Measurements from ENCODE around the gene KCNT2. TPM values are rescaled to one million over a fixed set of nuclear protein-coding genes. Genes with fewer than 3 reads are reported as not detected.
"Not testable (repeated sequence)": the region's sequence is repeated elsewhere in the genome, so short reads cannot be mapped to it uniquely, and the experiment has no call there.

Gene KCNT2
- total RNA-seq, 1 experiment from 2014 or later = not detected

GRCh38 chr1:196640976-196641375 is 32.7 kb upstream of the KCNT2 start:
- Histone ChIP-seq H4K20me1 (ENCODE audit: insufficient read depth) (no peaks in the 10 kb centered on the region), H3K4me1 (ENCODE audit: control insufficient read depth in 1 of 2, insufficient read depth in 2 of 2, low read length in 2 of 2) (no peaks in the 10 kb centered on the region), H3K36me3 (ENCODE audit: control insufficient read depth in 1 of 2, insufficient read depth in 2 of 2, low read length in 2 of 2) (no peaks in the 10 kb centered on the region), H3K4me3 (replicated peaks in 1 of 2; ENCODE audit: low read depth in 1 of 2, low read length in 2 of 2) (no peak overlapping the region), H3K79me2 (ENCODE audit: insufficient read depth, low read length) (no peaks in the 10 kb centered on the region), H3K9me2 (ENCODE audit: insufficient read depth) (no peaks in the 10 kb centered on the region), H3K27me3 (ENCODE audit: insufficient read depth, low read length) (no peaks in the 10 kb centered on the region), H3K4me2 (ENCODE audit: low read length) (no peak overlapping the region), H3K9ac (ENCODE audit: low read length) (no peak overlapping the region), H2AFZ (ENCODE audit: low read depth, low read length, poor library complexity, severe bottlenecking) (no peak overlapping the region), H3K27ac (ENCODE audit: low read depth, low read length) (no peak overlapping the region), H3K9me3 (ENCODE audit: control insufficient read depth in 1 of 2, insufficient read depth in 1 of 2, low read depth in 1 of 2, low read length in 2 of 2) (no peaks in the 10 kb centered on the region)
- no peak for ATAC-seq
- TF ChIP-seq RAD21 (IDR thresholded peaks at IDR 0.05; ENCODE audit: low read depth) = no peak
- no peak for TF ChIP-seq JUND (IDR thresholded peaks at IDR 0.05)
- TF ChIP-seq REST (IDR thresholded peaks at IDR 0.05; ENCODE audit: low read depth) = no peak
- RAD21 ChIA-PET (ENCODE audit: low non-redundant PET in 1 of 2, low total read pairs in 2 of 2, uncharacterized antibody in 2 of 2, unreplicated experiment in 2 of 2) = no interaction called here
- intact Hi-C loops (cut with micrococcal nuclease) = no loop called here
- POLR2A ChIA-PET = no interaction called here
- no peak for DNase-seq (ENCODE audit: low read depth, low spot score)
- BruUV-seq (replicated peaks) = no TSS peak
- CTCF ChIA-PET = no interaction called here

- H3K9ac ChIP-seq (ENCODE audit: low read length); BruUV-seq (replicated peaks); H3K27me3 ChIP-seq (ENCODE audit: insufficient read depth, low read length); RAD21 ChIA-PET (ENCODE audit: low non-redundant PET in 1 of 2, low total read pairs in 2 of 2, uncharacterized antibody in 2 of 2, unreplicated experiment in 2 of 2); H3K4me3 ChIP-seq (replicated peaks in 1 of 2; ENCODE audit: low read depth in 1 of 2, low read length in 2 of 2); CTCF ChIA-PET; H3K9me3 ChIP-seq (ENCODE audit: control insufficient read depth in 1 of 2, insufficient read depth in 1 of 2, low read depth in 1 of 2, low read length in 2 of 2); DNase-seq (ENCODE audit: low read depth, low spot score); H3K4me2 ChIP-seq (ENCODE audit: low read length); H3K9me2 ChIP-seq (ENCODE audit: insufficient read depth); H3K36me3 ChIP-seq (ENCODE audit: control insufficient read depth in 1 of 2, insufficient read depth in 2 of 2, low read length in 2 of 2); H4K20me1 ChIP-seq (ENCODE audit: insufficient read depth); H2AFZ ChIP-seq (ENCODE audit: low read depth, low read length, poor library complexity, severe bottlenecking); H3K79me2 ChIP-seq (ENCODE audit: insufficient read depth, low read length); intact Hi-C loops (cut with micrococcal nuclease); H3K27ac ChIP-seq (ENCODE audit: low read depth, low read length); POLR2A ChIA-PET; H3K4me1 ChIP-seq (ENCODE audit: control insufficient read depth in 1 of 2, insufficient read depth in 2 of 2, low read length in 2 of 2); ATAC-seq: not testable (repeated sequence)
These were observed 31.1 kb upstream of the KCNT2 start for GRCh38 chr1:196639291-196639690.

Measured in HCT116 (cell line).